GM12892 (cell line): Measurements from ENCODE around the gene SLC29A2.

Source experiments
- POLR2A ChIP-seq: IDR thresholded peaks from 2 replicates; pipeline ENCODE4 v1.6.1; 2011; ENCODE audit warnings: low read depth, low read length, control low read depth
- POLR2AphosphoS5 ChIP-seq: IDR thresholded peaks from 2 replicates; pipeline ENCODE4 v1.6.1; 2011; ENCODE audit warnings: low read depth, low read length, control low read depth

- TF ChIP-seq POLR2AphosphoS5 (no peak), POLR2A (no peak)
Observed at GRCh38 chr11:66413167-66413566, 41.6 kb upstream of the SLC29A2 start.
